Measurements from ENCODE around the gene TMOD3.

GRCh38 chr15:51844747-51845426, 15.4 kb downstream of the TMOD3 start:
- no peak for TF ChIP-seq POLR2A (IDR thresholded peaks at IDR 0.05; ENCODE audit: extremely low read depth, insufficient read length)
- no peak for TF ChIP-seq CTCF (IDR thresholded peaks at IDR 0.05; ENCODE audit: low read depth, low read length)
- TF ChIP-seq MAX (IDR thresholded peaks at IDR 0.05; ENCODE audit: low read depth, low read length) = no peak

Measured in NB4 (cell line).